Stimulated activated effector memory CD8-positive, alpha-beta T cell treated with anti-CD3 and anti-CD28 coated beads, Interleukin-12 subunit alpha, Interleukin-12 subunit beta, amount 100 ng/mL, for 72 hours (primary cell): Measurements from ENCODE around the gene OR56B1.
"Not testable (repeated sequence)": the region's sequence is repeated elsewhere in the genome, so short reads cannot be mapped to it uniquely, and the experiment has no call there.

Source experiments
- ATAC-seq: fragments of 150-1000 bp; cut with Tn5 transposase; 2 replicates; pipeline ENCODE4 v1.10.0; 2021
- DNase-seq, 2 donors: peaks; one replicate each; pipeline ENCODE4 v3.0.0; 2021 to 2022; ENCODE audit warnings: low spot score in 2 of 2
- H3K27ac Mint-ChIP-seq: one replicate; pipeline ENCODE4 v1.8.0; 2022; ENCODE audit warnings: mild to moderate bottlenecking, mixed read lengths
- H3K36me3 Mint-ChIP-seq: one replicate; pipeline ENCODE4 v1.8.0; 2022; ENCODE audit warnings: mild to moderate bottlenecking, mixed read lengths
- H3K4me1 Mint-ChIP-seq: one replicate; pipeline ENCODE4 v1.8.0; 2022; ENCODE audit warnings: mixed read lengths
- H3K4me3 Mint-ChIP-seq: one replicate; pipeline ENCODE4 v1.8.0; 2022; ENCODE audit warnings: mild to moderate bottlenecking, mixed read lengths
- H3K9me3 Mint-ChIP-seq: one replicate; pipeline ENCODE4 v1.8.0; 2022; ENCODE audit warnings: mixed read lengths

The OR56B1 gene

GRCh38 chr11:5712507-5712906 lies 23.7 kb upstream of the OR56B1 start:
- ATAC-seq (no peak), DNase-seq (no peak)
- Mint-ChIP-seq H3K27ac (no peak overlapping the region), H3K4me3 (no peak overlapping the region), H3K36me3 (peaks cover 35% of the 10 kb centered on the region), H3K4me1 (peaks cover 8% of the 10 kb centered on the region), H3K9me3 (no peaks in the 10 kb centered on the region)

DNA sequence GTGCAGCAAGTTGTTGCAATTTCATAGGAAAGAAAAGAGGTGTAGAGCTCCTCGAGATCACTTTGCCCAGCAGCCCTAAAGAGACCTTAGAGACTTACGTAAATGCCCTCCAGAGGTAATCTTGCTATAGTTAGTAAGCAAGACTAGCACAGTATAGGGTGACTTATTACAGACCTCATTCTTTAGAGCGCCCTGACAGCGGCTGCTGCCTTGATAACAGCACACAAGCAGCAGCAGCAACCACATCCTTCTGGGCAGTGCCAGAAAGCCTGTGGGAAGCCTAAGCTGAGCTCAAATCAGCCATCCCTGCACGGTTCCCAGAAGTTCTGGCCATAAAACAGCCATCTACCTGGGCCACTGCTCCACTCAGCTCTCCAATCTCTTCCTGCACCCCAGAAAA lies 22.6 kb upstream of the OR56B1 start:
- Mint-ChIP-seq H3K9me3 (peaks cover 2% of the 10 kb centered on the region), H3K4me1 (no peaks in the 10 kb centered on the region)

GRCh38 chr11:5716518-5716917 lies 19.7 kb upstream of the OR56B1 start:
- DNase-seq, H3K4me3 Mint-ChIP-seq, H3K4me1 Mint-ChIP-seq, ATAC-seq, H3K9me3 Mint-ChIP-seq, H3K27ac Mint-ChIP-seq, H3K36me3 Mint-ChIP-seq: not testable (repeated sequence)

More for the DNA sequence above, 22.6 kb upstream of the OR56B1 start:
- DNase-seq (no peak), ATAC-seq (no peak)
- Mint-ChIP-seq H3K4me3 (no peak overlapping the region), H3K27ac (peak overlapping the region; percentile 20), H3K36me3 (peaks cover 24% of the 10 kb centered on the region)

GRCh38 chr11:5719703-5720495 lies 16.3 kb upstream of the OR56B1 start:
- Mint-ChIP-seq H3K9me3 (peaks cover 9% of the 10 kb centered on the region), H3K27ac (no peak overlapping the region), H3K4me3 (no peak overlapping the region), H3K4me1 (peaks cover 9% of the 10 kb centered on the region), H3K36me3 (no peaks in the 10 kb centered on the region)
- DNase-seq (no peak), ATAC-seq (peak; percentile 65)

DNA sequence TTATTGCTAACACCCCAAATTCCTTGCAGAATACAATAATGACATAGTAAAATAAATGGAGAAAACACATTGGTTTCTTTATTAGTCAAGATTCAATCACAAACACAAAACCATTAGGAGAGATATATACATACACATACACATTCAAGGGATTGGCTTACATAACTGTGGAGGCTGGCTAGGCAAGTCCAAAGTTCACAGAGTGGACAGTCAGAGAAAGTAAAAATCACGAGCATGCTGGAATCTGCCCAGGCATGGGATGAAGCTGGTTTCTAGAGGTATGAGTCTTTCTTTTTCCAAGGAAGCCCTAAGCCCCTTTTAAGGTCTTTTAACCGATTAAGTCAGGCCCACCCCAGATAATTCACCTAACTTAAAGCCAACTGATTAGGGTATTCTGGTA lies 13.6 kb upstream of the OR56B1 start:
- Mint-ChIP-seq H3K4me3 (no peak overlapping the region), H3K9me3 (peaks cover 9% of the 10 kb centered on the region), H3K36me3 (no peaks in the 10 kb centered on the region), H3K4me1 (peaks cover 9% of the 10 kb centered on the region), H3K27ac (no peak overlapping the region)
- ATAC-seq = no peak
- no peak for DNase-seq

GRCh38 chr11:5726351-5726750 lies 9.9 kb upstream of the OR56B1 start:
- no peak for ATAC-seq
- no peak for DNase-seq
- Mint-ChIP-seq H3K27ac (no peak overlapping the region), H3K4me3 (no peak overlapping the region), H3K36me3 (no peaks in the 10 kb centered on the region), H3K4me1 (no peaks in the 10 kb centered on the region), H3K9me3 (no peaks in the 10 kb centered on the region)

GRCh38 chr11:5727691-5728090 lies 8.6 kb upstream of the OR56B1 start:
- no peak for ATAC-seq
- Mint-ChIP-seq H3K4me1 (no peaks in the 10 kb centered on the region), H3K27ac (no peak overlapping the region), H3K36me3 (no peaks in the 10 kb centered on the region), H3K4me3 (no peak overlapping the region), H3K9me3 (no peaks in the 10 kb centered on the region)
- DNase-seq = no peak

DNA sequence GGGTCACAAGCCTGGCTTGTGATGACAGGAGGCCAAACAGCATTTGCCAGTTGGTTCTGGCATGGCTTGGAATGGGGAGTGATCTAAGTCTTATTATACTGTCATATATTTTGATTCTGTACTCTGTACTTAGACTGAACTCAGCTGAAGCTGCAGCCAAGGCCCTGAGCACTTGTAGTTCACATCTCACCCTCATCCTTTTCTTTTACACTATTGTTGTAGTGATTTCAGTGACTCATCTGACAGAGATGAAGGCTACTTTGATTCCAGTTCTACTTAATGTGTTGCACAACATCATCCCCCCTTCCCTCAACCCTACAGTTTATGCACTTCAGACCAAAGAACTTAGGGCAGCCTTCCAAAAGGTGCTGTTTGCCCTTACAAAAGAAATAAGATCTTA lies 843 bp downstream of the OR56B1 start:
- Mint-ChIP-seq H3K4me3 (no peak overlapping the region), H3K4me1 (no peaks in the 10 kb centered on the region), H3K27ac (no peak overlapping the region), H3K9me3 (peaks cover 13% of the 10 kb centered on the region), H3K36me3 (no peaks in the 10 kb centered on the region)
- ATAC-seq = no peak
- no peak for DNase-seq

GRCh38 chr11:5737670-5738392 lies 1.6 kb downstream of the OR56B1 start:
- ATAC-seq (no peak), DNase-seq (no peak)
- Mint-ChIP-seq H3K9me3 (peaks cover 13% of the 10 kb centered on the region), H3K4me1 (no peaks in the 10 kb centered on the region), H3K27ac (no peak overlapping the region), H3K4me3 (no peak overlapping the region), H3K36me3 (no peaks in the 10 kb centered on the region)

DNA sequence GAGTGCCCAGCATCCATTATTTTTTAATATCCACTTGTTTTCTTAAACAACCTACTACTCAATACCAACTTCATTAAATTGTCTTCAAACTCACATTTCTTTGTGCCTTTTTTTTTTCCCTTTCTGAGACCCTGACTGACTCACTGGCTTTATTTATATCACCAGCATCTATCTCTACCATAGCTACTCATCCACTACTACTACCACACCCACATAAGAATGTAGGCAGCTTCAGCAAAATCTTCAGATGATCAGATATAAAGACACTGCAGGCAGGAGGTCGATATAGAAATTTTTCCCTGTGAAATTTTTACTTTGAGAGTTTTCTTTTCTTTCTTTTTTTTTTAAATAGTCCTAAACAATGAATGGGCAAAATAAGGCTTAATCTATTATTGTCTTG lies 2.2 kb downstream of the OR56B1 start:
- H3K27ac Mint-ChIP-seq = no peak overlapping the region
- no peak overlapping the region for H3K4me3 Mint-ChIP-seq
- H3K9me3 Mint-ChIP-seq = peaks cover 13% of the 10 kb centered on the region
- no peaks in the 10 kb centered on the region for H3K36me3 Mint-ChIP-seq
- ATAC-seq (no peak), DNase-seq (no peak)
- no peaks in the 10 kb centered on the region for H3K4me1 Mint-ChIP-seq

DNA sequence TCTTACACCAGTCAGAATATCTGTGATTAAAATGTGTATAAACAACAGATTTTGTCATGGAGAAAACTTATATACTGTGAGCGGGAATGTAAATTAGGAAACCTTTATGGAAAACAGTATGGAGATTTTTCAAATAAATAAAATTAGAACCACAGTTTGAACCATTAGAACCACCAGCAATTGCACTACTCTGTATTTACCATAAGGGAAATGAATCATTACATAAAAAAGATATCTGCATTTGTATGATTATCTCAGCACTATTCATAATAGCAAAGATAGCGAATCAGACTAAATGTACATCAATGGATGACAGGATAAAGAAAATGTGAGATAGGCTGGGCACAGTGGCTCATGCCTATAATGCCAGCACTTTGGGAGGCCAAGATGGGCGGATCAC lies 10.4 kb downstream of the OR56B1 start:
- H3K9me3 Mint-ChIP-seq = peaks cover 4% of the 10 kb centered on the region
- no peaks in the 10 kb centered on the region for H3K36me3 Mint-ChIP-seq
- H3K4me1 Mint-ChIP-seq = no peaks in the 10 kb centered on the region
- DNase-seq (no peak), ATAC-seq (no peak)
- no peak overlapping the region for H3K4me3 Mint-ChIP-seq
- H3K27ac Mint-ChIP-seq = no peak overlapping the region

- ATAC-seq = no peak
- H3K9me3 Mint-ChIP-seq = no peaks in the 10 kb centered on the region
- no peaks in the 10 kb centered on the region for H3K4me1 Mint-ChIP-seq
- DNase-seq = no peak
- H3K4me3 Mint-ChIP-seq = no peak overlapping the region
- no peaks in the 10 kb centered on the region for H3K36me3 Mint-ChIP-seq
- H3K27ac Mint-ChIP-seq = no peak overlapping the region
Observed at GRCh38 chr11:5749836-5750235, 13.6 kb downstream of the OR56B1 start.

DNA sequence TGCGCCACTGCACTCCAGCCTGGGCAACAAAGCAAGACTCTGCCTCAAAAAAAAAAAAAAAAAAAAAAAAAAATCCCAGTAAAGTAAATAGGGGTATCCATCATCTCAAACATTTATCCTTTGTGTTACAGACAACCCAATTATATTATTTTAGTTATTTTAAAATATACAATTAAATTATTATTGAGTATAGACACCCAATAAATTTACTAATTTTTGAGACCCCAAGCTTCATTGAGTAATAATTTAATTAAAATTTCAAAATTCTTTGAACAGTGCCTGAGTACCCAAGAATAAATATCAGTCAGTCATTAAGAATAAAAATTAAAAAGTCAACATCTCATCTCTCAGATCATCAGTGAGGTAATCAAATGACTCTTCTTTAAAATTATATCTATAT lies 17.7 kb downstream of the OR56B1 start, which contains the start of gene OR52N4:
OR52N4 (plus strand) TSS at position 301 of the 400 bp plus-strand sequence. CDS start 498 bp downstream, outside the sequence.
- Mint-ChIP-seq H3K4me1 (no peaks in the 10 kb centered on the region), H3K9me3 (no peaks in the 10 kb centered on the region), H3K4me3 (no peak within 1 kb of the TSS), H3K27ac (no peak within 1 kb of the TSS), H3K36me3 (no peaks in the 10 kb centered on the region)
- ATAC-seq (no peak), DNase-seq (no peak)

GRCh38 chr11:5767056-5767455 lies 30.8 kb downstream of the OR56B1 start:
- Mint-ChIP-seq H3K36me3 (no peaks in the 10 kb centered on the region), H3K27ac (no peak overlapping the region), H3K4me1 (no peaks in the 10 kb centered on the region), H3K4me3 (no peak overlapping the region), H3K9me3 (no peaks in the 10 kb centered on the region)
- ATAC-seq = no peak
- DNase-seq = no peak

- H3K27ac Mint-ChIP-seq = no peak within 1 kb of the TSS
- no peak for DNase-seq
- no peaks in the 10 kb centered on the region for H3K36me3 Mint-ChIP-seq
- no peak within 1 kb of the TSS for H3K4me3 Mint-ChIP-seq
- H3K4me1 Mint-ChIP-seq = no peaks in the 10 kb centered on the region
- ATAC-seq = no peak
- H3K9me3 Mint-ChIP-seq = no peaks in the 10 kb centered on the region
Observed at GRCh38 chr11:5783255-5783654, 47.0 kb downstream of the OR56B1 start, which contains the start of gene OR52N5. Gene OR52N5 (minus strand): TSS chr11:5783355. CDS start chr11:5778634, 4,721 bp downstream.
